ENCODE data around the gene CCNT2. TPM values are rescaled to one million over a fixed set of nuclear protein-coding genes. Genes with fewer than 3 reads are reported as not detected.

The CCNT2 gene
- total RNA-seq, 5 donors from 2014 or later (not counting 1 experiment from before 2014, with no cell fraction given): 51.7 to 75.3 (median 62.6) TPM

DNA sequence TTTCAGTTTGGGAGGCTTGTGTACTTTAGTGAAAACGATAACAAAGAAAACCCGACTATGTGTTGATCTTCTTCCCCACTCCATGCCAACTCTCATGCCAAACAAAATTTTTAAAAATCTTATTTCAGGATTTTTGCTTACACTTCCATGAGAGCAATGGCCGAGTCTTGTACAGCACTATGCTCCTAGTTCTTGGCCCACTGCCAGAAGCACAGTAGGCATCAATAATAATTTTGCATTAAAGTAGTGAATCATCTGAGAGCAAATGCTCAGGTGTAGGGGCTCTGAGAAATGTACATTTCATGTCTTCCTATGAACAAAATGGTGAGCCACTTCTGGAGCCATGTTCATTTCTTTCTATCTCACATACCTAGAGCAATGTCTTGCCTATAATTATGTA is 66.4 kb downstream of the CCNT2 start:
- no peaks in the 10 kb centered on the region for H3K36me3 Mint-ChIP-seq
- H3K4me1 ChIP-seq (ENCODE audit: control insufficient read depth in 1 of 2, extremely low read depth in 1 of 2, insufficient read depth in 2 of 2, low read length in 2 of 2): no peaks in the 10 kb centered on the region
- H3K27ac Mint-ChIP-seq: no peak overlapping the region
- H3K27ac ChIP-seq (ENCODE audit: low read length): no peak overlapping the region
- H3K27me3 ChIP-seq (replicated peaks in 1 of 2; ENCODE audit: control insufficient read depth in 2 of 2, extremely low read depth in 1 of 2, insufficient read depth in 2 of 2, low read length in 1 of 2): peaks cover 0 to 9% of the 10 kb centered on the region in 2 experiments
- peaks cover 2% of the 10 kb centered on the region for H3K9me3 ChIP-seq
- H3K4me1 Mint-ChIP-seq: no peaks in the 10 kb centered on the region
- no peak for DNase-seq
- H3K9me3 Mint-ChIP-seq: peaks cover 0 to 11% (median 4%) of the 10 kb centered on the region in 3 donors
- H3K4me3 ChIP-seq (ENCODE audit: control insufficient read depth in 1 of 2, extremely low read depth in 1 of 2, low read length in 1 of 2): no peak overlapping the region
- no peak for ATAC-seq (replicated peaks in 1 of 4)
- WGBS (ENCODE audit: insufficient coverage): no CpG with 5 or more reads among the region's 3 CpGs
- H3K36me3 ChIP-seq (ENCODE audit: control insufficient read depth in 2 of 2, extremely low read depth in 1 of 2, insufficient read depth in 1 of 2, low read length in 1 of 2): no peaks in the 10 kb centered on the region
- ChIA-PET CTCF (no interaction called here), POLR2A (no interaction called here)
- peaks cover 4 to 7% of the 10 kb centered on the region in 2 donors for H3K27me3 Mint-ChIP-seq
- no peak overlapping the region for H3K4me3 Mint-ChIP-seq

DNA sequence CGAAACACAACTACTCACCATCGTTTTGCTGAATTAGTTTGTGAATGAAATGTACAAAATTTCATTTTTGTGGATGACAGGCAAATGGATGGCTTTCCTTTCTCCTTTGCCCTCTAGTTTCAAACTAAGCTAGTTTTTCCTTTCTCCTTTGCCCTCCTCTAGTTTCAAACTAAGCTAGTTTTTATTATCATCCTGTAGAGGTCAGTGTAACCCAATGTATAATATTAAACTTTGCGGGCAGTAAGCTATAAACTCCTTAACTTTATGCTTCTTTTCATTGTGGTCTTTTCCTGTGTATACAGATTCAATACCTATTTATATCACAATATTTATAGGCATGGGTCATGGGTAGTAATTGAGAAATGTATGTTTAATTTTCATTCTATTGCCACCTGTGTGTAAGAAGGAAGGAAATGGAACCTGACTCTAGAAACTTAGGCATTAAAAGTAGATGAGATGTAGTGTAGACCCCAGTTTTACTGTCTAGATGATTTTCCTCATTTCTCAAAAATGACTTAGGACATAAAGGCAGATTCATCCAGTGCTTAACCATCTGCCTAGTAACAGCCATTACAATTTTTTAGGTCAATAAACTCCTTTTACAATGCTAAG is 70.5 kb downstream of the CCNT2 start:
- Mint-ChIP-seq H3K27me3 (peaks cover 0 to 8% of the 10 kb centered on the region in 2 donors), H3K36me3 (no peaks in the 10 kb centered on the region), H3K4me1 (no peaks in the 10 kb centered on the region), H3K9me3 (peaks cover 0 to 6% (median 4%) of the 10 kb centered on the region in 3 donors), H3K27ac (no peak overlapping the region), H3K4me3 (no peak overlapping the region)
- DNase-seq (peak in 1 of 35 experiments; percentile 49), ATAC-seq (replicated peaks in 1 of 4) (peak in 1 of 4 experiments; percentile 46)
- WGBS (ENCODE audit: insufficient coverage): no CpG with 5 or more reads among the region's 3 CpGs
- CTCF ChIA-PET: interaction anchor here (0.5 to 3.2 kb wide), 20 partner anchors 11 to 1395 kb away, joined by 3 to 36 read pairs (median 4); no protein-coding TSS in a partner anchor
- Histone ChIP-seq H3K27me3 (replicated peaks in 1 of 2; ENCODE audit: control insufficient read depth in 2 of 2, extremely low read depth in 1 of 2, insufficient read depth in 2 of 2, low read length in 1 of 2) (peaks cover 0 to 10% of the 10 kb centered on the region in 2 experiments), H3K27ac (ENCODE audit: low read length) (no peak overlapping the region), H3K4me1 (ENCODE audit: control insufficient read depth in 1 of 2, extremely low read depth in 1 of 2, insufficient read depth in 2 of 2, low read length in 2 of 2) (no peaks in the 10 kb centered on the region), H3K9me3 (peaks cover 2% of the 10 kb centered on the region), H3K4me3 (ENCODE audit: control insufficient read depth in 1 of 2, extremely low read depth in 1 of 2, low read length in 1 of 2) (no peak overlapping the region), H3K36me3 (ENCODE audit: control insufficient read depth in 2 of 2, extremely low read depth in 1 of 2, insufficient read depth in 1 of 2, low read length in 1 of 2) (no peaks in the 10 kb centered on the region)
- POLR2A ChIA-PET: interaction anchor here (0.6 to 1.1 kb wide), 3 partner anchors 8 to 1420 kb away, joined by 4 to 5 read pairs (median 4); no protein-coding TSS in a partner anchor

DNA sequence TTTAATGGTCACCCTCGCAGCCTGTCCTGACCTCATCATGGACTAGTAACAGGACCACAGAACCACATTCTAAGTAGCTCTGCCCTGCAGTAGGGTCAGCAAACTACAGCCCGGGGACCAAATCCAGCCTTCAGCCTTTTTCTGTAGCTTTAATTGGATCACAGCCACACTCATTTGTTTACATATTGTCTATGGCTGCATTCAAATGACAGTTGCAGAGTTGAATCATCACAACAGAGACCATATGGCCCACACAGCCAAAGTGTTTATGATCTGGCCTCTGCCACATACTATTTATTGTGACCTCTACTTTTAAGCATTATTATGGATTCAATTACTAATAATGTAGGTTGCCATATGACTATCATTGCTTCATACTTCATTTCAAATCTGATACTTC is 80.9 kb downstream of the CCNT2 start:
- POLR2A ChIA-PET: interaction anchor here in 1 of 2 donors (0.5 kb wide), 1 partner anchor 138 kb away, joined by 3 read pairs; no protein-coding TSS in a partner anchor
- Mint-ChIP-seq H3K27ac (no peak overlapping the region), H3K4me1 (peaks cover 4 to 6% (median 5%) of the 10 kb centered on the region in 3 donors), H3K9me3 (no peaks in the 10 kb centered on the region), H3K4me3 (no peak overlapping the region), H3K36me3 (no peaks in the 10 kb centered on the region), H3K27me3 (peaks cover 4% of the 10 kb centered on the region in 2 donors)
- CTCF ChIA-PET: no interaction called here
- H3K4me3 ChIP-seq (ENCODE audit: control insufficient read depth in 1 of 2, extremely low read depth in 1 of 2, low read length in 1 of 2): no peak overlapping the region
- ATAC-seq (replicated peaks in 1 of 4) (no peak), DNase-seq (no peak)
- H3K4me1 ChIP-seq (ENCODE audit: control insufficient read depth in 1 of 2, extremely low read depth in 1 of 2, insufficient read depth in 2 of 2, low read length in 2 of 2): peaks cover 0 to 5% of the 10 kb centered on the region in 2 experiments
- H3K36me3 ChIP-seq (ENCODE audit: control insufficient read depth in 2 of 2, extremely low read depth in 1 of 2, insufficient read depth in 1 of 2, low read length in 1 of 2): no peaks in the 10 kb centered on the region
- WGBS (ENCODE audit: insufficient coverage): 90% methylated on average over 2 of the region's 2 CpGs
- H3K27me3 ChIP-seq (replicated peaks in 1 of 2; ENCODE audit: control insufficient read depth in 2 of 2, extremely low read depth in 1 of 2, insufficient read depth in 2 of 2, low read length in 1 of 2): peaks cover 0 to 6% of the 10 kb centered on the region in 2 experiments
- no peak overlapping the region for H3K27ac ChIP-seq (ENCODE audit: low read length)
- no peaks in the 10 kb centered on the region for H3K9me3 ChIP-seq

DNA sequence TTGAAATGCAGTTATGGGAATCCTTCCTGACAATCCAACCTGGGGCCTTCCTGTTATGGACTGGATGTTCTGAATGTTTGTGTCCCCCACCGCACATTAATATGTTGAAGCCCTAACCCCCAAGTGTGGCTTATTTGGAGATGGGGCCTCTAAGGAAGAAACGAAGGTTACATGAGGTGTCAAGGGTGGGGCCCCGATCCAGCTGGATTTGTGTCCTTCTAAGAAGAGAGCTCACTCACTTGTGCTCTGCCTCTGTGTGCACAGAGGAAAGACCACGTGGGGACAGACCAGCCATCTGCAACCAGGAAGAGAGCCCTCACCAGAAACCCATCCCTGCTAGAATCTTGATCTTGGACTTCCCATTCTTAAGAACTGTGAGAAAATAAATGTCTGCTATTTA is 84.2 kb downstream of the CCNT2 start:
- no peak overlapping the region for H3K4me3 ChIP-seq (ENCODE audit: control insufficient read depth in 1 of 2, extremely low read depth in 1 of 2, low read length in 1 of 2)
- peaks cover 5 to 18% of the 10 kb centered on the region in 2 donors for H3K27me3 Mint-ChIP-seq
- H3K4me1 Mint-ChIP-seq: peaks cover 4 to 7% (median 6%) of the 10 kb centered on the region in 3 donors
- peaks cover 0 to 5% of the 10 kb centered on the region in 2 experiments for H3K4me1 ChIP-seq (ENCODE audit: control insufficient read depth in 1 of 2, extremely low read depth in 1 of 2, insufficient read depth in 2 of 2, low read length in 2 of 2)
- no peaks in the 10 kb centered on the region for H3K36me3 ChIP-seq (ENCODE audit: control insufficient read depth in 2 of 2, extremely low read depth in 1 of 2, insufficient read depth in 1 of 2, low read length in 1 of 2)
- no peaks in the 10 kb centered on the region for H3K9me3 Mint-ChIP-seq
- H3K27ac ChIP-seq (ENCODE audit: low read length): no peak overlapping the region
- POLR2A ChIA-PET: interaction anchor here (0.6 kb wide), 2 partner anchors 49 to 87 kb away, joined by 3 to 4 read pairs; partner anchors contain the start of gene RAB3GAP1 (in 1 of the 2)
- 100% methylated on average over 1 of the region's 4 CpGs for WGBS (ENCODE audit: insufficient coverage)
- CTCF ChIA-PET: interaction anchor here (1.2 to 7.9 kb wide), 4 partner anchors 597 to 707 kb away, joined by 6 to 126 read pairs (median 10); no protein-coding TSS in a partner anchor
- DNase-seq (no peak), ATAC-seq (replicated peaks in 1 of 4) (no peak)
- H3K27ac Mint-ChIP-seq: no peak overlapping the region
- no peaks in the 10 kb centered on the region for H3K36me3 Mint-ChIP-seq
- peaks cover 3 to 13% of the 10 kb centered on the region in 2 experiments for H3K27me3 ChIP-seq (replicated peaks in 1 of 2; ENCODE audit: control insufficient read depth in 2 of 2, extremely low read depth in 1 of 2, insufficient read depth in 2 of 2, low read length in 1 of 2)
- no peak overlapping the region for H3K4me3 Mint-ChIP-seq
- H3K9me3 ChIP-seq: no peaks in the 10 kb centered on the region

DNA sequence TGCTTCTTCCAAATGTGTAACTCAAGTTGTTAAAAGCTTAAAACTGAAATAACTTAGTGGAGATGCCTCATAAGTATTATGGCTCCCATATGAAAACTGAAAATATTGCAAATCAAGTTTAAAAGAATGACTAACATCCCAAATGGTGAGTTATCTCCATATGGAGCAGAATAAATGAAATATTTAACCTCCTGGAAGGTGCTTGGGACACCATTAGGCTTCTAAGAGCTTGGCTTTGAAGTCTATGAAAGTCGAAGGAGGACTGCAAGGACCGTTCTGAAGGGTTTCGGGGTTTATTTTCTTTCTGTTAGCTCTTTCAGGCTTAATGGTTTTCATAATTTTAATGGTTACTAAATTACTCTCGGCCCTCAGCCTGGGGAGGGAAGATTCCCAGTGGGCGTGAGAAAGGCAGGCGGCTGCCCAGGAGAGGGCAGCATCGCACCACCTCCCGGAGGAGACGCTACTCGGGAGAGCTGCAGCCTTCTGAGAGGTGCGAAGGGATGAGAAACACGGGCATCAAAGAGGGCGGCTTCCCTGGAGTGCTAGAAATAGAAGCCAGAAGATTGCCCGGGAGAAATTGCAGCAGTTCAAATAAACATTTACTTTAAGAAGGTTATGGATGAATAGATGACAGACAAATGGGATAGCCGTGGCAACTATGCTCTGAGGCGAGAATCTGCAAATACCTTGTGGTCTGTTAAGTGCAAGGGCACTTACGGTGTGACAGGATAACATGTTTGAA is 85.6 kb downstream of the CCNT2 start:
- Histone ChIP-seq H3K27ac (ENCODE audit: low read length) (no peak overlapping the region), H3K27me3 (replicated peaks in 1 of 2; ENCODE audit: control insufficient read depth in 2 of 2, extremely low read depth in 1 of 2, insufficient read depth in 2 of 2, low read length in 1 of 2) (peaks cover 3 to 17% of the 10 kb centered on the region in 2 experiments), H3K4me1 (ENCODE audit: control insufficient read depth in 1 of 2, extremely low read depth in 1 of 2, insufficient read depth in 2 of 2, low read length in 2 of 2) (peaks cover 0 to 5% of the 10 kb centered on the region in 2 experiments), H3K36me3 (ENCODE audit: control insufficient read depth in 2 of 2, extremely low read depth in 1 of 2, insufficient read depth in 1 of 2, low read length in 1 of 2) (no peaks in the 10 kb centered on the region), H3K4me3 (ENCODE audit: control insufficient read depth in 1 of 2, extremely low read depth in 1 of 2, low read length in 1 of 2) (no peak overlapping the region), H3K9me3 (no peaks in the 10 kb centered on the region)
- Mint-ChIP-seq H3K27ac (peak overlapping the region in 1 of 2 donors; percentile 55), H3K36me3 (no peaks in the 10 kb centered on the region), H3K27me3 (peaks cover 5 to 21% of the 10 kb centered on the region in 2 donors), H3K9me3 (no peaks in the 10 kb centered on the region), H3K4me1 (peaks cover 4 to 7% (median 6%) of the 10 kb centered on the region in 3 donors), H3K4me3 (no peak overlapping the region)
- DNase-seq (peak; percentile 25 to 79 (median 56)), ATAC-seq (replicated peaks in 1 of 4) (peak; percentile 87 to 92 (median 90))
- ChIA-PET CTCF (interaction anchor here (0.5 to 7.9 kb wide), 23 partner anchors 8 to 1379 kb away, joined by 3 to 126 read pairs (median 4); partner anchors contain the start of genes RAB3GAP1 (in 1 of the 2) and ZRANB3 (in 1 of the 2)), POLR2A (interaction anchor here in 1 of 2 donors (0.6 kb wide), 1 partner anchor 700 kb away, joined by 4 read pairs; no protein-coding TSS in a partner anchor)
- WGBS (ENCODE audit: insufficient coverage): 6% methylated on average over 14 of the region's 17 CpGs

DNA sequence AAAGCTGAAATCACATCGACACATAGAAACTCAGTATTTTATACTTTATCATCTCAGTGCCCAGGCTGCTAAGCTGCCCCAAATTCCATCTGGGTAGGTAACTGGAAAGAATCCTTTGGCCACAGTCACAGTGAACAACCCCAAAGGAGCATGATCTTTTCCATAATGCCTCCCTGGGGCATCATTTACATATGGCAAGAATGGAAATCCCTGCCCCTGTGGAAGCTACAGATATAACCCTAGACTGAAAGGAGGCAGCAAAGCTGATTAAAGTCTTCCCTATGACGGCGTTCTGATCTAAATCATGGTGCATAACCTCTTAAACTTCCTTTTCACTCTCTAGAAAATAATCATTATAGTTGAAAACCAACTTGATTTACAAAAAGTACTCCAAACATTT is 87.1 kb downstream of the CCNT2 start:
- H3K36me3 ChIP-seq (ENCODE audit: control insufficient read depth in 2 of 2, extremely low read depth in 1 of 2, insufficient read depth in 1 of 2, low read length in 1 of 2): no peaks in the 10 kb centered on the region
- no peaks in the 10 kb centered on the region for H3K9me3 Mint-ChIP-seq
- no peak overlapping the region for H3K27ac Mint-ChIP-seq
- CTCF ChIA-PET: interaction anchor here (0.5 to 7.9 kb wide), 8 partner anchors 9 to 792 kb away, joined by 3 to 126 read pairs (median 4); no protein-coding TSS in a partner anchor
- H3K27me3 Mint-ChIP-seq: peaks cover 5 to 21% of the 10 kb centered on the region in 2 donors
- no peak overlapping the region for H3K27ac ChIP-seq (ENCODE audit: low read length)
- H3K9me3 ChIP-seq: no peaks in the 10 kb centered on the region
- H3K4me1 Mint-ChIP-seq: peaks cover 4 to 7% (median 6%) of the 10 kb centered on the region in 3 donors
- H3K36me3 Mint-ChIP-seq: no peaks in the 10 kb centered on the region
- WGBS (ENCODE audit: insufficient coverage): 80% methylated on average over 2 of the region's 3 CpGs
- no peak overlapping the region for H3K4me3 ChIP-seq (ENCODE audit: control insufficient read depth in 1 of 2, extremely low read depth in 1 of 2, low read length in 1 of 2)
- ATAC-seq (replicated peaks in 1 of 4) (no peak), DNase-seq (no peak)
- no peak overlapping the region for H3K4me3 Mint-ChIP-seq
- peaks cover 0 to 5% of the 10 kb centered on the region in 2 experiments for H3K4me1 ChIP-seq (ENCODE audit: control insufficient read depth in 1 of 2, extremely low read depth in 1 of 2, insufficient read depth in 2 of 2, low read length in 2 of 2)
- POLR2A ChIA-PET: no interaction called here
- peaks cover 3 to 17% of the 10 kb centered on the region in 2 experiments for H3K27me3 ChIP-seq (replicated peaks in 1 of 2; ENCODE audit: control insufficient read depth in 2 of 2, extremely low read depth in 1 of 2, insufficient read depth in 2 of 2, low read length in 1 of 2)
